Liver (tissue), 9 donors: Measurements from ENCODE around the gene ZNF93. TPM values are rescaled to one million over a fixed set of nuclear protein-coding genes. Genes with fewer than 3 reads are reported as not detected.

Experiments used
- DNase-seq: peaks from one replicate; pipeline ENCODE4 v3.0.0-alpha.2; 2017; ENCODE audit warnings: low spot score
- H3K27ac ChIP-seq, 2 donors: one replicate each; pipeline ENCODE4 v1.7.0; 2013; ENCODE audit warnings: inconsistent platforms in 2 of 2, low read length in 2 of 2, control low read depth in 1 of 2, low read depth in 1 of 2, mild to moderate bottlenecking in 1 of 2
- H3K27me3 ChIP-seq, 4 donors: one replicate each; pipeline versions ENCODE4 v1.6.1 to v1.7.0; 2013; ENCODE audit warnings: low read length in 3 of 4, inconsistent platforms in 1 of 4, mild to moderate bottlenecking in 1 of 4, moderate library complexity in 1 of 4; ENCODE audit not compliant: control insufficient read depth in 4 of 4, insufficient read depth in 4 of 4
- H3K36me3 ChIP-seq, 4 donors: one replicate each; pipeline versions ENCODE4 v1.6.1 to v1.7.0; 2013; ENCODE audit warnings: low read length in 3 of 4, mild to moderate bottlenecking in 3 of 4, low read depth in 1 of 4, moderate library complexity in 1 of 4; ENCODE audit not compliant: control insufficient read depth in 4 of 4, insufficient read depth in 3 of 4
- H3K4me1 ChIP-seq, 4 donors: one replicate each; pipeline versions ENCODE4 v1.6.1 to v1.7.0; 2013; ENCODE audit warnings: low read length in 3 of 4, mild to moderate bottlenecking in 3 of 4, moderate library complexity in 1 of 4; ENCODE audit not compliant: control insufficient read depth in 4 of 4, insufficient read depth in 4 of 4
- H3K4me3 ChIP-seq, 3 donors: one replicate each; pipeline versions ENCODE4 v1.6.1 to v1.7.0; 2013; ENCODE audit warnings: low read length in 3 of 3, control low read depth in 1 of 3, low read depth in 1 of 3, mild to moderate bottlenecking in 1 of 3
- H3K9ac ChIP-seq, 2 donors: one replicate each; pipeline ENCODE4 v1.7.0; 2013; ENCODE audit warnings: low read length in 2 of 2, mild to moderate bottlenecking in 2 of 2, moderate library complexity in 2 of 2, control low read depth in 1 of 2, low read depth in 1 of 2
- H3K9me3 ChIP-seq, 4 donors: one replicate each; pipeline versions ENCODE4 v1.6.1 to v1.7.0; 2013; ENCODE audit warnings: low read length in 3 of 4; ENCODE audit not compliant: control insufficient read depth in 4 of 4
- ATF3 ChIP-seq: IDR thresholded peaks from 2 replicates; pipeline ENCODE4 v1.6.1; 2016; ENCODE audit warnings: antibody characterized with exemption
- CTCF ChIP-seq: fragments of 150-350 bp; IDR thresholded peaks from 2 replicates; pipeline ENCODE4 v1.5.1; 2017; ENCODE audit warnings: improper control_type of control experiment, low read depth, low read length; ENCODE audit not compliant: missing input control
- EGR1 ChIP-seq, 2 donors: IDR thresholded peaks; 2 replicates each; pipeline ENCODE4 v1.6.1; 2016 to 2018; ENCODE audit warnings: antibody characterized with exemption in 2 of 2, low read depth in 2 of 2
- FOXA1 ChIP-seq: IDR thresholded peaks from 2 replicates; pipeline ENCODE4 v1.6.1; 2016; ENCODE audit warnings: antibody characterized with exemption
- FOXA2 ChIP-seq: IDR thresholded peaks from 2 replicates; pipeline ENCODE4 v1.6.1; 2016; ENCODE audit warnings: antibody characterized with exemption
- GABPA ChIP-seq, 2 donors: IDR thresholded peaks in 1 of 2; conservative IDR thresholded peaks in 1 of 2; 2 replicates each; pipeline ENCODE4 v1.6.1; 2016; ENCODE audit warnings: antibody characterized with exemption in 2 of 2, mild to moderate bottlenecking in 1 of 2, moderate library complexity in 1 of 2
- HNF4A ChIP-seq, 2 donors: conservative IDR thresholded peaks; 2 replicates each; pipeline ENCODE4 v1.6.1; 2016; ENCODE audit warnings: antibody characterized with exemption in 2 of 2, mild to moderate bottlenecking in 2 of 2
- HNF4G ChIP-seq: IDR thresholded peaks from 2 replicates; pipeline ENCODE4 v1.6.1; 2016; ENCODE audit warnings: antibody characterized with exemption
- JUND ChIP-seq, 2 donors: IDR thresholded peaks; 2 replicates each; pipeline ENCODE4 v1.6.1; 2016; ENCODE audit warnings: antibody characterized with exemption in 2 of 2
- MAX ChIP-seq: IDR thresholded peaks from 2 replicates; pipeline ENCODE4 v1.6.1; 2016; ENCODE audit warnings: antibody characterized with exemption
- NR2F2 ChIP-seq: IDR thresholded peaks from 2 replicates; pipeline ENCODE4 v1.6.1; 2016; ENCODE audit warnings: antibody characterized with exemption
- RAD21 ChIP-seq, 2 donors: IDR thresholded peaks; 2 replicates each; pipeline ENCODE4 v1.6.1; 2016; ENCODE audit warnings: antibody characterized with exemption in 2 of 2, mild to moderate bottlenecking in 2 of 2
- REST ChIP-seq: IDR thresholded peaks from 2 replicates; pipeline ENCODE4 v1.6.1; 2016; ENCODE audit warnings: antibody characterized with exemption, mild to moderate bottlenecking
- RXRA ChIP-seq, 2 donors: IDR thresholded peaks; 2 replicates each; pipeline ENCODE4 v1.6.1; 2017 to 2018; ENCODE audit warnings: antibody characterized with exemption in 2 of 2, mild to moderate bottlenecking in 1 of 2
- SP1 ChIP-seq: IDR thresholded peaks from 2 replicates; pipeline ENCODE4 v1.6.1; 2018; ENCODE audit warnings: antibody characterized with exemption, mild to moderate bottlenecking
- TAF1 ChIP-seq: conservative IDR thresholded peaks from 2 replicates; pipeline ENCODE4 v1.6.1; 2016; ENCODE audit warnings: antibody characterized with exemption, mild to moderate bottlenecking
- YY1 ChIP-seq: IDR thresholded peaks from 2 replicates; pipeline ENCODE4 v1.6.1; 2016; ENCODE audit warnings: antibody characterized with exemption, mild to moderate bottlenecking
- ZBTB33 ChIP-seq: IDR thresholded peaks from 2 replicates; pipeline ENCODE4 v1.6.1; 2016; ENCODE audit warnings: antibody characterized with exemption
- WGBS: extraction: QIAGEN DNeasy Blood & Tissue Kit; methylation state at CpG from one replicate; pipeline ENCODE4 v1.1.7; 2013; 5-methylcytosine and 5-hydroxymethylcytosine counted together
- polyA plus RNA-seq, 2 donors: library from polyadenylated mRNA; stranded (reverse) in 1 of 2; unstranded in 1 of 2; fragments of 200-250 nt in 1 of 2; fragments of >200 nt in 1 of 2; fragmentation: Nextera tagmentation in 1 of 2; extraction: Ambion mirVana in 1 of 2; gene quantifications; one replicate each; pipeline versions ENCODE4 v1.2.1 to v1.2.3, GENCODE V29; 2013 to 2015
- total RNA-seq, 2 donors: library from RNA; depleted of rRNA; stranded (reverse); fragments of >200 nt; gene quantifications; one replicate each; pipeline ENCODE4 v1.2.3, GENCODE V29; 2014
- donor health status: healthy.
- donor health status: healthy.
- donor health status: healthy.
- donor health status: healthy.
- donor health status: healthy.

ZNF93 gene
- total and polyA plus RNA-seq, 4 donors = 0.24 to 3.2 (median 0.64) TPM

- TF ChIP-seq REST = no peak
- TF ChIP-seq EGR1 (IDR thresholded peaks at IDR 0.05; ENCODE audit: low read depth in 2 of 2) = no peak
- TF ChIP-seq SP1 = no peak
- no peak for TF ChIP-seq FOXA1
- TF ChIP-seq TAF1 = no peak
- TF ChIP-seq NR2F2 = no peak
- no peak for TF ChIP-seq ATF3
- TF ChIP-seq JUND (IDR thresholded peaks at IDR 0.05) = no peak
- TF ChIP-seq HNF4A (conservative IDR thresholded peaks at IDR 0.05) = no peak
- no peak for TF ChIP-seq HNF4G
- TF ChIP-seq RXRA (IDR thresholded peaks at IDR 0.05) = no peak
These were observed 10.4 kb downstream of the ZNF93 start (continued) for GRCh38 chr19:19911150-19911549.

- 83% methylated on average over 3 of the region's 3 CpGs for WGBS
- Histone ChIP-seq H3K27me3 (no peaks in the 10 kb centered on the region), H3K9me3 (peaks cover 0 to 16% (median 1%) of the 10 kb centered on the region in 4 donors), H3K4me3 (no peak overlapping the region), H3K9ac (no peak overlapping the region), H3K27ac (no peak overlapping the region), H3K4me1 (no peaks in the 10 kb centered on the region), H3K36me3 (no peaks in the 10 kb centered on the region)
- no peak for DNase-seq
- no peak for TF ChIP-seq CTCF
- TF ChIP-seq HNF4G = no peak
- no peak for TF ChIP-seq RAD21 (IDR thresholded peaks at IDR 0.05)
- no peak for TF ChIP-seq JUND (IDR thresholded peaks at IDR 0.05)
- no peak for TF ChIP-seq REST
- TF ChIP-seq FOXA1 = no peak
- TF ChIP-seq HNF4A (conservative IDR thresholded peaks at IDR 0.05) = no peak
- TF ChIP-seq MAX = no peak
- no peak for TF ChIP-seq RXRA (IDR thresholded peaks at IDR 0.05)
- TF ChIP-seq GABPA (IDR thresholded peaks at IDR 0.05 in 1 of 2, conservative IDR thresholded peaks at IDR 0.05 in 1 of 2) = no peak
- TF ChIP-seq ATF3 = no peak
- no peak for TF ChIP-seq FOXA2
- TF ChIP-seq EGR1 (IDR thresholded peaks at IDR 0.05; ENCODE audit: low read depth in 2 of 2) = no peak
- no peak for TF ChIP-seq ZBTB33
- no peak for TF ChIP-seq YY1
These were observed 13.8 kb downstream of the ZNF93 start for GRCh38 chr19:19914596-19914995.
